Caco-2 (cell line): ENCODE data around the gene FAM180B. TPM values are rescaled to one million over a fixed set of nuclear protein-coding genes. Genes with fewer than 3 reads are reported as not detected.

Experiments used
- BruUV-seq: library from RNA; stranded (reverse); fragments of 400-500 nt; replicated peaks from 2 replicates; lab custom pipeline; 2021; lab: Mats Ljungman, UMichigan
- CTCF ChIA-PET: fragments of 300-600 bp; sonication (Branson Sonifier 250); formaldehyde crosslinking; loops from one replicate; lab custom pipeline; 2022; ENCODE audit warnings: antibody characterized with exemption; lab: Charles Lee
- POLR2A ChIA-PET: fragments of 300-600 bp; sonication (Branson Sonifier 250); formaldehyde crosslinking; loops from one replicate; lab custom pipeline; 2022; ENCODE audit warnings: antibody characterized with exemption; lab: Charles Lee
- DNase-seq, 2 experiments: peaks; one replicate each; pipeline versions ENCODE4 v3.0.0 to v3.0.0-alpha.2; 2020 to 2022
- H3K27me3 ChIP-seq: replicated peaks from 2 replicates; pipeline ENCODE4 v1.6.0; 2011; ENCODE audit warnings: low read length; ENCODE audit not compliant: control insufficient read depth, insufficient read depth
- H3K36me3 ChIP-seq: 2 replicates; pipeline ENCODE4 v1.5.1; 2011; ENCODE audit warnings: low read length; ENCODE audit not compliant: control insufficient read depth, insufficient read depth
- H3K4me1 ChIP-seq: fragments of 250-450 bp; sonication (Bioruptor Pico); 2 replicates; pipeline ENCODE4 v1.5.1; 2020; ENCODE audit warnings: mild to moderate bottlenecking
- H3K4me3 ChIP-seq: 2 replicates; pipeline ENCODE4 v1.5.1; 2011; ENCODE audit warnings: low read depth, mild to moderate bottlenecking, control low read depth, low read length
- H3K9me3 ChIP-seq: fragments of 250-450 bp; sonication (Bioruptor Pico); 2 replicates; pipeline ENCODE4 v1.5.1; 2020; ENCODE audit warnings: mild to moderate bottlenecking, moderate library complexity
- H3K27ac Mint-ChIP-seq: one replicate; pipeline ENCODE4 v1.8.0; 2022; ENCODE audit warnings: mixed read lengths; ENCODE audit not compliant: unreplicated experiment
- H3K27me3 Mint-ChIP-seq: one replicate; pipeline ENCODE4 v1.8.0; 2022; ENCODE audit warnings: mixed read lengths; ENCODE audit not compliant: insufficient read depth, unreplicated experiment
- H3K36me3 Mint-ChIP-seq: one replicate; pipeline ENCODE4 v1.8.0; 2022; ENCODE audit warnings: mild to moderate bottlenecking, mixed read lengths; ENCODE audit not compliant: insufficient read depth, unreplicated experiment
- H3K4me1 Mint-ChIP-seq: one replicate; pipeline ENCODE4 v1.8.0; 2022; ENCODE audit warnings: low read depth, mixed read lengths; ENCODE audit not compliant: unreplicated experiment
- H3K4me3 Mint-ChIP-seq: one replicate; pipeline ENCODE4 v1.8.0; 2022; ENCODE audit warnings: mild to moderate bottlenecking, moderate library complexity, mixed read lengths; ENCODE audit not compliant: unreplicated experiment
- H3K9me3 Mint-ChIP-seq: one replicate; pipeline ENCODE4 v1.8.0; 2022; ENCODE audit warnings: mixed read lengths; ENCODE audit not compliant: unreplicated experiment
- CTCF ChIP-seq, 2 experiments: fragments of 200-600 bp in 1 of 2; IDR thresholded peaks; 1 replicate in 1 of 2; 2 replicates in 1 of 2; pipeline versions ENCODE4 v1.5.1 to v1.8.0; 2011 to 2022; ENCODE audit warnings: antibody characterized with exemption in 1 of 2, control low read depth in 1 of 2, inconsistent platforms in 1 of 2, low read depth in 1 of 2, low read length in 1 of 2, mild to moderate bottlenecking in 1 of 2, moderate library complexity in 1 of 2; ENCODE audit not compliant: insufficient read depth in 1 of 2, severe bottlenecking in 1 of 2, unreplicated experiment in 1 of 2
- intact Hi-C: fragments of 100-400 bp; cut with micrococcal nuclease; formaldehyde crosslinking; loops from one replicate; pipeline ENCODE4 v1.10.0; 2022; ENCODE audit not compliant: unreplicated experiment
- total RNA-seq: library from RNA; stranded (reverse); gene quantifications from 2 replicates; pipeline ENCODE4 v1.2.3, GENCODE V29; 2022

FAM180B gene
- total RNA-seq, 1 experiment from 2014 or later: not detected

- Histone ChIP-seq H3K27me3 (no peaks in the 10 kb centered on the region), H3K9me3 (no peaks in the 10 kb centered on the region), H3K36me3 (no peaks in the 10 kb centered on the region; the same call in 1 of the 2 replicates), H3K4me1 (no peaks in the 10 kb centered on the region), H3K4me3 (no peak overlapping the region)
- no TSS peak for BruUV-seq
- DNase-seq: no peak
- H3K4me1 Mint-ChIP-seq: no peaks in the 10 kb centered on the region
- ChIA-PET POLR2A (no interaction called here), CTCF (no interaction called here)
- no peak for TF ChIP-seq CTCF (IDR thresholded peaks at IDR 0.05; ENCODE audit: insufficient read depth in 1 of 2, low read depth in 1 of 2, low read length in 1 of 2, severe bottlenecking in 1 of 2, unreplicated experiment in 1 of 2)
- intact Hi-C loops: no loop called here
- no peak overlapping the region for H3K27ac Mint-ChIP-seq
- no peaks in the 10 kb centered on the region for H3K9me3 Mint-ChIP-seq
- H3K27me3 Mint-ChIP-seq: no peaks in the 10 kb centered on the region
- no peak overlapping the region for H3K4me3 Mint-ChIP-seq
- peaks cover 15% of the 10 kb centered on the region for H3K36me3 Mint-ChIP-seq
Measured at GRCh38 chr11:47606731-47607130, 20.3 kb downstream of the FAM180B start.

GRCh38 chr11:47607380-47607779 is 20.9 kb downstream of the FAM180B start:
- no TSS peak for BruUV-seq
- ChIA-PET POLR2A (no interaction called here), CTCF (no interaction called here)
- Histone ChIP-seq H3K9me3 (no peaks in the 10 kb centered on the region), H3K4me3 (no peak overlapping the region), H3K36me3 (no peaks in the 10 kb centered on the region; the same call in 1 of the 2 replicates), H3K4me1 (no peaks in the 10 kb centered on the region), H3K27me3 (no peaks in the 10 kb centered on the region)
- Mint-ChIP-seq H3K4me3 (no peak overlapping the region), H3K9me3 (no peaks in the 10 kb centered on the region), H3K4me1 (no peaks in the 10 kb centered on the region), H3K27ac (no peak overlapping the region), H3K36me3 (peaks cover 15% of the 10 kb centered on the region), H3K27me3 (no peaks in the 10 kb centered on the region)
- DNase-seq: peak in 1 of 2 experiments; percentile 22
- no peak for TF ChIP-seq CTCF (IDR thresholded peaks at IDR 0.05; ENCODE audit: insufficient read depth in 1 of 2, low read depth in 1 of 2, low read length in 1 of 2, severe bottlenecking in 1 of 2, unreplicated experiment in 1 of 2)
- intact Hi-C loops: no loop called here

GRCh38 chr11:47609675-47610074 is 23.2 kb downstream of the FAM180B start:
- CTCF ChIA-PET: no interaction called here
- no peaks in the 10 kb centered on the region; the same call in 1 of the 2 replicates for H3K36me3 ChIP-seq

More at GRCh38 chr11:47609675-47610074, 23.2 kb downstream of the FAM180B start:
- Histone ChIP-seq H3K4me1 (no peaks in the 10 kb centered on the region), H3K27me3 (no peaks in the 10 kb centered on the region), H3K9me3 (no peaks in the 10 kb centered on the region), H3K4me3 (no peak overlapping the region)
- no peak overlapping the region for H3K27ac Mint-ChIP-seq
- no peaks in the 10 kb centered on the region for H3K4me1 Mint-ChIP-seq
- no peaks in the 10 kb centered on the region for H3K9me3 Mint-ChIP-seq
- no TSS peak for BruUV-seq
- H3K27me3 Mint-ChIP-seq: no peaks in the 10 kb centered on the region
- TF ChIP-seq CTCF (IDR thresholded peaks at IDR 0.05; ENCODE audit: insufficient read depth in 1 of 2, low read depth in 1 of 2, low read length in 1 of 2, severe bottlenecking in 1 of 2, unreplicated experiment in 1 of 2): no peak
- H3K36me3 Mint-ChIP-seq: peaks cover 15% of the 10 kb centered on the region
- DNase-seq: no peak
- POLR2A ChIA-PET: interaction anchor here (0.6 kb wide), 1 partner anchor 102 kb away, joined by 7 read pairs; no protein-coding TSS in a partner anchor
- intact Hi-C loops: loop anchor here (10.0 kb wide), 1 partner anchor 245 kb away; no protein-coding TSS in a partner anchor
- H3K4me3 Mint-ChIP-seq: no peak overlapping the region
